K562 (cell line): ENCODE data around the gene STK24. TPM values are rescaled to one million over a fixed set of nuclear protein-coding genes. Genes with fewer than 3 reads are reported as not detected.

ENCODE experiments used
- BHLHE40 ChIP-seq: IDR thresholded peaks from 2 replicates; pipeline ENCODE4 v1.6.1; 2011; ENCODE audit warnings: low read length, improper control_type of control experiment
- CCAR2 ChIP-seq: fragments of 200-400 bp; formaldehyde crosslinking; IDR thresholded peaks from 2 replicates; pipeline ENCODE4 v1.6.1; 2017; ENCODE audit warnings: mild to moderate bottlenecking, low read depth, low read length
- CGGBP1 ChIP-seq: fragments of 250-450 bp; sonication (Bioruptor Pico); IDR thresholded peaks from 2 replicates; pipeline ENCODE4 v1.9.0; 2021; ENCODE audit warnings: mild to moderate bottlenecking
- GTF2B ChIP-seq: IDR thresholded peaks from 2 replicates; pipeline ENCODE4 v1.6.1; 2011; ENCODE audit not compliant: insufficient read length; ENCODE audit errors: extremely low read depth
- HMGN3 ChIP-seq: IDR thresholded peaks from 2 replicates; pipeline ENCODE4 v1.6.1; 2011; ENCODE audit warnings: borderline replicate concordance, low read depth, mild to moderate bottlenecking, mixed read lengths, low read length; ENCODE audit not compliant: insufficient read length; ENCODE audit errors: extremely low read depth
- HNRNPLL ChIP-seq: fragments of 200-400 bp; formaldehyde crosslinking; IDR thresholded peaks from 2 replicates; pipeline ENCODE4 v1.6.1; 2017; ENCODE audit warnings: low read length, low read depth, mild to moderate bottlenecking; ENCODE audit not compliant: poor library complexity, severe bottlenecking
- IRF9 ChIP-seq: fragments of 450-650 bp; IDR thresholded peaks from 2 replicates; pipeline ENCODE4 v1.6.1; 2016; ENCODE audit warnings: missing biosample characterization, missing genetic modification characterization
- L3MBTL2 ChIP-seq: fragments of 450-650 bp; IDR thresholded peaks from 2 replicates; pipeline ENCODE4 v1.6.1; 2016; ENCODE audit warnings: mild to moderate bottlenecking, moderate library complexity
- MAFF ChIP-seq: IDR thresholded peaks from 2 replicates; pipeline ENCODE4 v1.6.1; 2012; ENCODE audit warnings: low read length, improper control_type of control experiment
- MITF ChIP-seq: IDR thresholded peaks from 2 replicates; pipeline ENCODE4 v1.6.1; 2014; ENCODE audit warnings: antibody characterized with exemption
- MTA3 ChIP-seq: fragments of 450-650 bp; formaldehyde crosslinking; IDR thresholded peaks from 2 replicates; pipeline ENCODE4 v1.6.1; 2017; ENCODE audit warnings: mild to moderate bottlenecking, borderline replicate concordance
- NBN ChIP-seq: fragments of 450-650 bp; IDR thresholded peaks from 2 replicates; pipeline ENCODE4 v1.6.1; 2016; ENCODE audit warnings: low read depth, mild to moderate bottlenecking
- NR2C1 ChIP-seq, 2 experiments: fragments of 450-650 bp; IDR thresholded peaks; 2 replicates each; pipeline ENCODE4 v1.6.1; 2017; ENCODE audit warnings: mild to moderate bottlenecking in 2 of 2, antibody characterized with exemption in 1 of 2, inconsistent platforms in 1 of 2, missing compliant biosample characterization in 1 of 2, missing genetic modification characterization in 1 of 2
- PHF8 ChIP-seq: fragments of 200-600 bp; sonication (generic); IDR thresholded peaks from 2 replicates; pipeline ENCODE4 v1.6.1; 2012; ENCODE audit warnings: mixed run types, mild to moderate bottlenecking, inconsistent platforms, low read length, moderate library complexity, borderline replicate concordance
- POLR3G ChIP-seq: IDR thresholded peaks from 2 replicates; pipeline ENCODE4 v1.6.1; 2011; ENCODE audit not compliant: insufficient read length, insufficient replicate concordance; ENCODE audit errors: extremely low read depth
- RBM15 ChIP-seq: fragments of 200-400 bp; formaldehyde crosslinking; IDR thresholded peaks from 2 replicates; pipeline ENCODE4 v1.6.1; 2018; ENCODE audit warnings: mild to moderate bottlenecking, low read length, moderate library complexity; ENCODE audit not compliant: insufficient read depth
- SIX5 ChIP-seq, 2 experiments: IDR thresholded peaks; 2 replicates each; pipeline ENCODE4 v1.6.1; 2011; ENCODE audit warnings: low read length in 2 of 2, borderline replicate concordance in 1 of 2, low read depth in 1 of 2, mild to moderate bottlenecking in 1 of 2, moderate library complexity in 1 of 2; ENCODE audit not compliant: insufficient read depth in 1 of 2
- SMAD3 ChIP-seq: fragments of 450-650 bp; formaldehyde crosslinking; conservative IDR thresholded peaks from 2 replicates; pipeline ENCODE4 v1.4.0; 2020; ENCODE audit warnings: mild to moderate bottlenecking
- SUPT5H ChIP-seq: fragments of 450-650 bp; IDR thresholded peaks from 2 replicates; pipeline ENCODE4 v1.6.1; 2016
- TCF7 ChIP-seq: sonication (generic); IDR thresholded peaks from 2 replicates; pipeline ENCODE4 v1.6.1; 2016; ENCODE audit warnings: antibody characterized with exemption, borderline replicate concordance
- ZFP36 ChIP-seq: fragments of 150-350 bp; IDR thresholded peaks from 2 replicates; pipeline ENCODE4 v1.6.1; 2018; ENCODE audit warnings: low read length, low read depth; ENCODE audit not compliant: partially characterized antibody
- ZKSCAN1 ChIP-seq: fragments of 150-350 bp; IDR thresholded peaks from 2 replicates; pipeline ENCODE4 v1.6.1; 2016; ENCODE audit warnings: low read depth, low read length
- ZNF263 ChIP-seq: sonication (generic); formaldehyde crosslinking; IDR thresholded peaks from 2 replicates; pipeline ENCODE4 v1.8.0; 2022; ENCODE audit warnings: mild to moderate bottlenecking, missing genetic modification reagents, borderline replicate concordance
- ZNF561 ChIP-seq: fragments of 450-650 bp; formaldehyde crosslinking; conservative IDR thresholded peaks from 2 replicates; pipeline ENCODE4 v1.4.0; 2020; ENCODE audit warnings: mild to moderate bottlenecking, moderate library complexity
- ZNF830 ChIP-seq: fragments of 250-450 bp; sonication (Bioruptor Pico); IDR thresholded peaks from 2 replicates; pipeline ENCODE4 v1.5.0; 2021; ENCODE audit warnings: mild to moderate bottlenecking
- polyA plus RNA-seq, 8 experiments: library from polyadenylated mRNA; depleted of rRNA in 4 of 8; stranded (reverse) in 5 of 8; unstranded in 3 of 8; fragments of >200 nt; fragmentation: Nextera tagmentation in 2 of 8; fragmentation: Illumina TruSeq in 1 of 8; extraction: Ambion mirVana in 2 of 8; extraction: Trizol in 1 of 8; gene quantifications; 2 replicates each; pipeline versions ENCODE4 v1.2.1 to v1.2.3, GENCODE V29; 2011 to 2014; ENCODE audit warnings: inconsistent platforms in 1 of 8, missing spikeins in 1 of 8
- total RNA-seq, 7 experiments: library from RNA; depleted of rRNA in 6 of 7; stranded (reverse); fragments of >200 nt in 6 of 7; fragmentation: Illumina TruSeq in 2 of 7; extraction: Trizol in 2 of 7; gene quantifications; 2 replicates each; pipeline versions ENCODE4 v1.2.1 to v1.2.3, GENCODE V29; 2011 to 2021; ENCODE audit warnings: low replicate concordance in 1 of 7

STK24 gene
- total and polyA plus RNA-seq, 9 of the 15 experiments (the other 6 are each of a cell fraction or from before 2014, with no cell fraction given), result 3.8 to 78.4 (median 28.2) TPM

- TF ChIP-seq MITF (no peak), HMGN3 (no peak), L3MBTL2 (peak; percentile 62), MTA3 (no peak), TCF7 (no peak), ZNF561 (CRISPR knock-in tag) (no peak), SMAD3 (CRISPR knock-in tag) (no peak), CCAR2 (no peak), POLR3G (no peak), BHLHE40 (0 out of 2 replicates have a peak, but pooled peaks have one; percentile 48), RBM15 (no peak), IRF9 (no peak), MAFF (peak; percentile 29; the same call in 1 of the 2 replicates), ZKSCAN1 (no peak), GTF2B (no peak), SUPT5H (no peak), ZNF830 (CRISPR knock-in tag) (no peak), ZNF263 (CRISPR knock-in tag) (no peak), ZFP36 (no peak), HNRNPLL (no peak), NR2C1 (IDR thresholded peaks at IDR 0.05) (no peak), NR2C1 (tag; IDR thresholded peaks at IDR 0.05) (peak; percentile 19; the same call in 1 of the 2 replicates), PHF8 (no peak), CGGBP1 (CRISPR knock-in tag) (no peak), NBN (no peak), SIX5 (IDR thresholded peaks at IDR 0.05; ENCODE audit: borderline replicate concordance in 1 of 2, insufficient read depth in 1 of 2, low read depth in 1 of 2, low read length in 2 of 2) (no peak)
Measured at GRCh38 chr13:98480915-98481877, 95.7 kb downstream of the STK24 start (continued).
